Measurements from ENCODE around the gene BLTP3B. TPM values are rescaled to one million over a fixed set of nuclear protein-coding genes. Genes with fewer than 3 reads are reported as not detected.

Gene BLTP3B
- total RNA-seq, 2 donors from 2014 or later = 29.1 to 40.6 TPM

GRCh38 chr12:100157427-100157821, 14.8 kb upstream of the BLTP3B start:
- no peak overlapping the region for H3K9ac ChIP-seq (ENCODE audit: extremely low read depth, low read length, poor library complexity, severe bottlenecking)
- no peak for TF ChIP-seq CTCF (conservative IDR thresholded peaks at IDR 0.05)
- Mint-ChIP-seq H3K4me1 (no peaks in the 10 kb centered on the region), H3K9me3 (peaks cover 39% of the 10 kb centered on the region), H3K4me3 (no peak overlapping the region), H3K36me3 (ENCODE audit: low read depth) (peaks cover 36% of the 10 kb centered on the region), H3K27me3 (ENCODE audit: insufficient read depth) (no peaks in the 10 kb centered on the region), H3K27ac (no peak overlapping the region)
- H3K27me3 ChIP-seq (ENCODE audit: control insufficient read depth, insufficient read depth, low read length, poor library complexity, severe bottlenecking) = no peaks in the 10 kb centered on the region
- peaks cover 59% of the 10 kb centered on the region for H3K9me3 ChIP-seq (ENCODE audit: control insufficient read depth, low read length)
- no peak for DNase-seq
- WGBS, 2 experiments (ENCODE audit: insufficient coverage in 1 of 2, insufficient read length in 1 of 2) = 94 to 96% methylated on average over 7 to 8 of the region's 8 CpGs
- peaks cover 5% of the 10 kb centered on the region for H3K4me1 ChIP-seq (ENCODE audit: control insufficient read depth, insufficient read depth, low read length)
- peaks cover 22% of the 10 kb centered on the region for H3K36me3 ChIP-seq (ENCODE audit: control insufficient read depth, insufficient read depth, low read length)
- H3K4me3 ChIP-seq (ENCODE audit: low read length) = peak overlapping the region; percentile 81
- no peak overlapping the region for H3K27ac ChIP-seq (ENCODE audit: low read depth, low read length)

- H3K4me3 Mint-ChIP-seq = no peak overlapping the region
- no peaks in the 10 kb centered on the region for H3K27me3 Mint-ChIP-seq (ENCODE audit: insufficient read depth)
- H3K9ac ChIP-seq (ENCODE audit: extremely low read depth, low read length, poor library complexity, severe bottlenecking) = no peak overlapping the region
- peaks cover 3% of the 10 kb centered on the region for H3K4me1 Mint-ChIP-seq
- peak overlapping the region; percentile 81 for H3K4me3 ChIP-seq (ENCODE audit: low read length)
- peaks cover 54% of the 10 kb centered on the region for H3K9me3 ChIP-seq (ENCODE audit: control insufficient read depth, low read length)
- no peak overlapping the region for H3K27ac Mint-ChIP-seq
- H3K27me3 ChIP-seq (ENCODE audit: control insufficient read depth, insufficient read depth, low read length, poor library complexity, severe bottlenecking) = no peaks in the 10 kb centered on the region
- peaks cover 36% of the 10 kb centered on the region for H3K36me3 Mint-ChIP-seq (ENCODE audit: low read depth)
- H3K9me3 Mint-ChIP-seq = peaks cover 39% of the 10 kb centered on the region
- H3K36me3 ChIP-seq (ENCODE audit: control insufficient read depth, insufficient read depth, low read length) = peaks cover 22% of the 10 kb centered on the region
- TF ChIP-seq CTCF (conservative IDR thresholded peaks at IDR 0.05) = no peak
- DNase-seq = no peak
- H3K4me1 ChIP-seq (ENCODE audit: control insufficient read depth, insufficient read depth, low read length) = peaks cover 5% of the 10 kb centered on the region
- no peak overlapping the region for H3K27ac ChIP-seq (ENCODE audit: low read depth, low read length)
- 93 to 97% methylated on average over 5 to 11 of the region's 11 CpGs for WGBS, 2 experiments (ENCODE audit: insufficient coverage in 1 of 2, insufficient read length in 1 of 2)
Observed at GRCh38 chr12:100156731-100157426, 14.2 kb upstream of the BLTP3B start.

- no peak overlapping the region for H3K4me3 ChIP-seq (ENCODE audit: low read length)
- no peaks in the 10 kb centered on the region for H3K27me3 Mint-ChIP-seq (ENCODE audit: insufficient read depth)
- no peak overlapping the region for H3K9ac ChIP-seq (ENCODE audit: extremely low read depth, low read length, poor library complexity, severe bottlenecking)
- no peaks in the 10 kb centered on the region for H3K27me3 ChIP-seq (ENCODE audit: control insufficient read depth, insufficient read depth, low read length, poor library complexity, severe bottlenecking)
- 80 to 85% methylated on average over 10 to 15 of the region's 15 CpGs for WGBS, 2 experiments (ENCODE audit: insufficient coverage in 1 of 2, insufficient read length in 1 of 2)
- peaks cover 30% of the 10 kb centered on the region for H3K9me3 Mint-ChIP-seq
- no peaks in the 10 kb centered on the region for H3K4me1 ChIP-seq (ENCODE audit: control insufficient read depth, insufficient read depth, low read length)
- peaks cover 14% of the 10 kb centered on the region for H3K36me3 ChIP-seq (ENCODE audit: control insufficient read depth, insufficient read depth, low read length)
- no peak overlapping the region for H3K27ac Mint-ChIP-seq
- no peak overlapping the region for H3K27ac ChIP-seq (ENCODE audit: low read depth, low read length)
- TF ChIP-seq CTCF (conservative IDR thresholded peaks at IDR 0.05) = peak; percentile 95
- peaks cover 48% of the 10 kb centered on the region for H3K9me3 ChIP-seq (ENCODE audit: control insufficient read depth, low read length)
- no peak overlapping the region for H3K4me3 Mint-ChIP-seq
- peak; percentile 99 for DNase-seq
- H3K36me3 Mint-ChIP-seq (ENCODE audit: low read depth) = peaks cover 21% of the 10 kb centered on the region
- H3K4me1 Mint-ChIP-seq = peaks cover 11% of the 10 kb centered on the region
Observed at GRCh38 chr12:100154474-100155247, 12.0 kb upstream of the BLTP3B start.

Measured in endodermal cell (in vitro differentiated cells).